Measurements from ENCODE around the gene MEP1A.
"Not testable (repeated sequence)": the region's sequence is repeated elsewhere in the genome, so short reads cannot be mapped to it uniquely, and the experiment has no call there.

Gene MEP1A

GRCh38 chr6:46777476-46778346 is 15.5 kb upstream of the MEP1A start:
- DNase-seq: no peak

- DNase-seq: peak; percentile 39
Measured at GRCh38 chr6:46781478-46782378, 11.5 kb upstream of the MEP1A start.

- DNase-seq: no peak
Measured at GRCh38 chr6:46784535-46784934, 8.7 kb upstream of the MEP1A start.

GRCh38 chr6:46787871-46788540 is 5.2 kb upstream of the MEP1A start:
- no peak for DNase-seq

- no peak for DNase-seq
Measured at GRCh38 chr6:46788791-46789190, 4.4 kb upstream of the MEP1A start.

GRCh38 chr6:46789434-46790354 is 3.5 kb upstream of the MEP1A start:
- no peak for DNase-seq

GRCh38 chr6:46790355-46790874 is 2.8 kb upstream of the MEP1A start:
- DNase-seq: no peak

- DNase-seq: no peak
Measured at GRCh38 chr6:46792635-46793034, 554 bp upstream of the MEP1A start.

GRCh38 chr6:46794068-46794467 is 879 bp downstream of the MEP1A start:
- no peak for DNase-seq

- DNase-seq: no peak
Measured at GRCh38 chr6:46795816-46796215, 2.6 kb downstream of the MEP1A start.

- DNase-seq: no peak
Measured at GRCh38 chr6:46796848-46797580, 3.8 kb downstream of the MEP1A start.

- DNase-seq: no peak
Measured at GRCh38 chr6:46799657-46800056, 6.5 kb downstream of the MEP1A start.

GRCh38 chr6:46808806-46809205 is 15.6 kb downstream of the MEP1A start:
- no peak for DNase-seq

GRCh38 chr6:46815130-46815529 is 21.9 kb downstream of the MEP1A start:
- DNase-seq: no peak

GRCh38 chr6:46816626-46817025 is 23.4 kb downstream of the MEP1A start:
- DNase-seq: no peak

- no peak for DNase-seq
Measured at GRCh38 chr6:46819561-46819960, 26.4 kb downstream of the MEP1A start.

GRCh38 chr6:46821458-46821881 is 28.3 kb downstream of the MEP1A start:
- DNase-seq: no peak

GRCh38 chr6:46828939-46829338 is 35.8 kb downstream of the MEP1A start:
- DNase-seq: no peak

- DNase-seq: no peak
Measured at GRCh38 chr6:46832816-46833215, 39.6 kb downstream of the MEP1A start.

- DNase-seq: not testable (repeated sequence)
Measured at GRCh38 chr6:46834257-46834916, 41.2 kb downstream of the MEP1A start.

- not testable (repeated sequence) for DNase-seq
Measured at GRCh38 chr6:46834991-46835390, 41.8 kb downstream of the MEP1A start.
